IMR-90 (cell line): ENCODE results near the gene CDX1. TPM values are rescaled to one million over a fixed set of nuclear protein-coding genes. Genes with fewer than 3 reads are reported as not detected.
A peak's percentile ranks its signal among the peaks of the same experiment; 100 is the strongest.

ENCODE experiments used
- ATAC-seq: fragments of 200-7000 bp; cut with Tn5 transposase; 2 replicates; pipeline ENCODE4 v1.9.1; 2020; ENCODE audit warnings: low read depth, mild to moderate bottlenecking, moderate library complexity
- BruUV-seq: library from RNA; stranded (reverse); fragments of 400-500 nt; replicated peaks from 2 replicates; lab custom pipeline; 2021; lab: Mats Ljungman, UMichigan
- CTCF ChIA-PET: fragments of 300-600 bp; formaldehyde crosslinking; extraction: SDS; loops from one replicate; lab custom pipeline; 2021; ENCODE audit warnings: antibody characterized with exemption; lab: Yijun Ruan, JAX
- POLR2A ChIA-PET: fragments of 300-600 bp; sonication (Branson Sonifier 250); formaldehyde crosslinking; loops from one replicate; lab custom pipeline; 2022; ENCODE audit warnings: antibody characterized with exemption; ENCODE audit not compliant: unreplicated experiment; lab: Charles Lee
- DNase-seq: peaks from one replicate; pipeline ENCODE4 v3.0.0; 2013
- H2AFZ ChIP-seq: replicated peaks from 2 replicates; pipeline ENCODE3; 2013; ENCODE audit warnings: low read length, mild to moderate bottlenecking; ENCODE audit not compliant: poor library complexity
- H2AK5ac ChIP-seq: 2 replicates; pipeline ENCODE4 v1.6.1; 2013; ENCODE audit warnings: low read depth, low read length, inconsistent platforms
- H2AK9ac ChIP-seq: replicated peaks from 2 replicates; pipeline ENCODE3; 2013; ENCODE audit warnings: mild to moderate bottlenecking, low read depth, low read length, moderate library complexity; ENCODE audit not compliant: poor library complexity
- H2BK120ac ChIP-seq: 2 replicates; pipeline ENCODE4 v1.6.1; 2013; ENCODE audit warnings: low read depth, low read length, inconsistent platforms
- H2BK15ac ChIP-seq: 3 replicates; pipeline ENCODE4 v1.6.1; 2013; ENCODE audit warnings: low read depth, low read length, inconsistent platforms
- H2BK20ac ChIP-seq: 2 replicates; pipeline ENCODE4 v1.6.1; 2013; ENCODE audit warnings: low read depth, mild to moderate bottlenecking, inconsistent platforms, low read length, moderate library complexity
- H2BK5ac ChIP-seq: 2 replicates; pipeline ENCODE4 v1.6.1; 2013; ENCODE audit warnings: mild to moderate bottlenecking, low read depth, low read length, inconsistent platforms; ENCODE audit not compliant: poor library complexity, severe bottlenecking
- H3K14ac ChIP-seq: replicated peaks from 2 replicates; pipeline ENCODE4 v1.6.1; 2013; ENCODE audit warnings: low read depth, low read length, inconsistent platforms
- H3K18ac ChIP-seq: 2 replicates; pipeline ENCODE4 v1.6.1; 2013; ENCODE audit warnings: low read depth, low read length, control low read depth
- H3K23ac ChIP-seq: 2 replicates; pipeline ENCODE4 v1.6.1; 2013; ENCODE audit warnings: low read depth, low read length, inconsistent platforms
- H3K27ac ChIP-seq: 2 replicates; pipeline ENCODE4 v1.5.1; 2013; ENCODE audit warnings: mild to moderate bottlenecking, control low read depth, low read length; ENCODE audit not compliant: insufficient read depth
- H3K27me3 ChIP-seq: 2 replicates; pipeline ENCODE4 v1.6.1; 2013; ENCODE audit warnings: low read length; ENCODE audit not compliant: control insufficient read depth, insufficient read depth
- H3K36me3 ChIP-seq: 2 replicates; pipeline ENCODE4 v1.6.1; 2013; ENCODE audit warnings: low read length, mixed read lengths; ENCODE audit not compliant: control insufficient read depth, insufficient read depth
- H3K4ac ChIP-seq: 2 replicates; pipeline ENCODE4 v1.6.1; 2013; ENCODE audit warnings: low read depth, low read length, inconsistent platforms
- H3K4me1 ChIP-seq: 2 replicates; pipeline ENCODE4 v1.6.1; 2013; ENCODE audit warnings: low read length, mixed read lengths; ENCODE audit not compliant: control insufficient read depth, insufficient read depth
- H3K4me2 ChIP-seq: 2 replicates; pipeline ENCODE4 v1.6.1; 2013; ENCODE audit warnings: low read depth, mild to moderate bottlenecking, control low read depth, low read length, moderate library complexity
- H3K4me3 ChIP-seq: 2 replicates; pipeline ENCODE4 v1.5.1; 2013; ENCODE audit warnings: low read depth, mild to moderate bottlenecking, control low read depth, low read length, moderate library complexity; ENCODE audit not compliant: insufficient read depth
- H3K56ac ChIP-seq: 2 replicates; pipeline ENCODE4 v1.6.1; 2013; ENCODE audit warnings: low read length, inconsistent platforms; ENCODE audit not compliant: insufficient read depth; ENCODE audit errors: extremely low read depth
- H3K79me1 ChIP-seq, 2 experiments: 2 replicates each; pipeline ENCODE4 v1.6.1; 2013; ENCODE audit warnings: low read length in 2 of 2, inconsistent platforms in 1 of 2, low read depth in 1 of 2
- H3K9ac ChIP-seq: 2 replicates; pipeline ENCODE4 v1.6.1; 2013; ENCODE audit warnings: low read depth, low read length, control low read depth
- H3K9me1 ChIP-seq: 2 replicates; pipeline ENCODE4 v1.6.1; 2013; ENCODE audit warnings: low read length, inconsistent platforms; ENCODE audit not compliant: insufficient read depth
- H3K9me3 ChIP-seq: 2 replicates; pipeline ENCODE4 v1.6.1; 2013; ENCODE audit warnings: low read length; ENCODE audit not compliant: control insufficient read depth, insufficient read depth
- H4K20me1 ChIP-seq: 2 replicates; pipeline ENCODE4 v1.6.1; 2013; ENCODE audit warnings: low read length, inconsistent platforms; ENCODE audit not compliant: insufficient read depth
- H4K5ac ChIP-seq: 2 replicates; pipeline ENCODE4 v1.6.1; 2013; ENCODE audit warnings: mild to moderate bottlenecking, low read depth, low read length, control low read depth
- H4K8ac ChIP-seq, 2 experiments: 2 replicates each; pipeline ENCODE4 v1.6.1; 2013; ENCODE audit warnings: low read depth in 2 of 2, low read length in 2 of 2, control low read depth in 1 of 2, inconsistent platforms in 1 of 2
- H4K91ac ChIP-seq: 2 replicates; pipeline ENCODE4 v1.6.1; 2013; ENCODE audit warnings: low read depth, low read length, inconsistent platforms; ENCODE audit not compliant: insufficient read depth
- MXI1 ChIP-seq: IDR thresholded peaks from 2 replicates; pipeline ENCODE4 v1.6.1; 2012; ENCODE audit warnings: low read depth, mild to moderate bottlenecking, low read length, moderate library complexity, borderline replicate concordance
- USF2 ChIP-seq: fragments of 150-350 bp; IDR thresholded peaks from 2 replicates; pipeline ENCODE4 v1.6.1; 2017; ENCODE audit warnings: mild to moderate bottlenecking, antibody characterized with exemption, low read length, low read depth
- dilution Hi-C: fragments of 300-500 bp; cut with HindIII; formaldehyde crosslinking; loops from one replicate; pipeline ENCODE4 v1.14.3; 2018; ENCODE audit warnings: low sequenced_read_pairs; ENCODE audit not compliant: unreplicated experiment
- in situ Hi-C: fragments of 300-500 bp; cut with MboI; formaldehyde crosslinking; loops from 3 replicates; pipeline ENCODE4 v1.14.3; 2019; ENCODE audit warnings: low sequenced_read_pairs, inconsistent platforms, mixed read lengths
- intact Hi-C: fragments of 100-400 bp; cut with micrococcal nuclease; formaldehyde crosslinking; loops from 2 replicates; pipeline ENCODE4 v1.10.0; 2022
- polyA plus RNA-seq, 3 experiments: library from polyadenylated mRNA; depleted of rRNA; stranded (reverse); fragments of >200 nt; gene quantifications; 2 replicates each; pipeline ENCODE4 v1.2.3, GENCODE V29; 2012; ENCODE audit warnings: low replicate concordance in 1 of 3
- total RNA-seq: library from RNA; depleted of rRNA; stranded (reverse); fragments of >200 nt; gene quantifications from 2 replicates; pipeline ENCODE4 v1.2.3, GENCODE V29; 2012

Gene CDX1
- total and polyA plus RNA-seq, 2 of the 4 experiments (the other 2 are of a cell fraction), result 0.18 to 0.24 TPM

- CTCF ChIA-PET, result interaction anchor here (1.4 kb wide), 1 partner anchor 13 kb away, joined by 3 read pairs; no protein-coding TSS in a partner anchor
- no peak overlapping the region for H2BK5ac ChIP-seq
- H4K91ac ChIP-seq, result no peak overlapping the region
- H3K4ac ChIP-seq, result no peak overlapping the region
- ATAC-seq (no peak), DNase-seq (peak; percentile 12)
- H3K18ac ChIP-seq, result no peak overlapping the region
- no peak overlapping the region for H3K4me3 ChIP-seq
- H4K5ac ChIP-seq, result no peak overlapping the region
- no peak overlapping the region for H4K8ac ChIP-seq
- H2BK20ac ChIP-seq, result no peak overlapping the region
- no peak overlapping the region for H3K56ac ChIP-seq
- dilution Hi-C loops (no loop called here), in situ Hi-C loops (loop anchor here (10.0 to 25.0 kb wide), 3 partner anchors 214 to 582 kb away; partner anchors contain the start of genes HMGXB3 and TIGD6), intact Hi-C loops (loop anchor here (2.0 to 10.0 kb wide), 3 partner anchors 184 to 382 kb away; no protein-coding TSS in a partner anchor)
- no peak overlapping the region for H3K27ac ChIP-seq
- BruUV-seq, result no TSS peak
- no peak for TF ChIP-seq MXI1
- TF ChIP-seq USF2, result peak; percentile 86
- no peak overlapping the region for H2BK15ac ChIP-seq
- H3K27me3 ChIP-seq, result no peaks in the 10 kb centered on the region; the same call in 1 of the 2 replicates
- no peak overlapping the region for H2BK120ac ChIP-seq
- no peaks in the 10 kb centered on the region for H3K9me3 ChIP-seq
- no peaks in the 10 kb centered on the region for H3K9me1 ChIP-seq
- no peak overlapping the region for H3K23ac ChIP-seq
- no peaks in the 10 kb centered on the region for H3K4me1 ChIP-seq
- peak overlapping the region; percentile 24 for H2AFZ ChIP-seq
- H3K36me3 ChIP-seq, result no peaks in the 10 kb centered on the region
- H3K79me1 ChIP-seq, result no peaks in the 10 kb centered on the region
- POLR2A ChIA-PET, result interaction anchor here (0.6 kb wide), 1 partner anchor 218 kb away, joined by 4 read pairs; the partner anchor contains the start of genes HMGXB3 and TIGD6
- H4K20me1 ChIP-seq, result no peaks in the 10 kb centered on the region
- H3K9ac ChIP-seq, result no peak overlapping the region
- H2AK9ac ChIP-seq, result peak overlapping the region; percentile 65
- H3K14ac ChIP-seq, result no peak overlapping the region
- 0 out of 2 replicates have a peak overlapping the region, but pooled peaks have one; percentile 24 for H2AK5ac ChIP-seq
- no peak overlapping the region for H3K4me2 ChIP-seq
These were observed 52.6 kb downstream of the CDX1 start for GRCh38 chr5:150219142-150219541.
